Dedifferentiated amniotic fluid mesenchymal stem cell (primary cell): ENCODE measurements around the gene SAMD4A.
A peak's percentile ranks its signal among the peaks of the same experiment; 100 is the strongest.

Source experiments
- DNase-seq: peaks from one replicate; pipeline ENCODE4 v3.0.0-alpha.2; 2016; ENCODE audit errors: extremely low spot score

Gene SAMD4A

DNA sequence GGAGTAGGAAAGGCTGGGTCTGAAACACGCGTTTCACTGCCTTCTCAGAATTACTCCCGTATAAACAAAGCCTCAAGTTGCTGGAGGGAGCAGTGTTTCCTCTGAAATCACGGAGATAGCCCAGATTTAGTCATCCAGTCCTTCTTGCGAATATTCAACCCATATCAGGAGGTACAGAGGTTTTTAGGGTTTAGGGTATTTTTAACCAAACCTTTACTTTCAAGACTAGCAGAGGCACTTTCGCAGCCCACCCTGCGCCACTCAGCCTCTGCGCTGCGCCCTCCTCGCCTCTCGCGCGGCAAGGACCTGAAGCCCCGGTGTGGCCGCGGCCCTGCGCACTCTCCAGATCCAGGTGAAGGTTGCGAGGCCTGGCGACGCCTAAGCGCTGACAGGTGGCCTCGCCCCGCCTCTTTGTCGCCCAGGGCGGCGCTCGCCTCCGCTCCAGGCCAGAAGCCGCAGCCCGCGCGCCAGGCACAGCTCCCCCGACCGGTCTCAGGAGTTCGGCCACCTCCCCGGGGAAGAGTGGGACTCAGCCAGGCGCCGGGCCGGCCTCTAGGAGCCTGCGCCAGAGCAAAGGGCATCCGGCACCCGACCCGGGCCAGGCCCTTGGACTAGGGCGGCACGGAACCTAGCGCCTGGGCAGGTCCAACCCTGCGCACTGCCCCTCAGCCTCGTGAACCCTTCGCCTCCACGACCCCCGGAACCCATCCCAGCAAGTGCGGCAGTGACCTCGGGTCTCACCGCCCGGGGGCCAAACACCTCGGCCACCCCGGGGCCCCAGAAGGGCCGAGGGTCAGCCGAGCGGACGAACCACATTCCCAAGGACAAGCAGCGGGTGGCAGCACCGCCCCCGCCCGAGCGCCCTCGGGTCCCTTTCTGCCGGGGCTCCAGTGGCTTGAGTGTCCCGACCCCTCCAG is 1.8 kb upstream of the SAMD4A start:
- peak; percentile 79 for DNase-seq

GRCh38 chr14:54565785-54566409 is 1.0 kb upstream of the SAMD4A start:
- DNase-seq = peak; percentile 93

DNA sequence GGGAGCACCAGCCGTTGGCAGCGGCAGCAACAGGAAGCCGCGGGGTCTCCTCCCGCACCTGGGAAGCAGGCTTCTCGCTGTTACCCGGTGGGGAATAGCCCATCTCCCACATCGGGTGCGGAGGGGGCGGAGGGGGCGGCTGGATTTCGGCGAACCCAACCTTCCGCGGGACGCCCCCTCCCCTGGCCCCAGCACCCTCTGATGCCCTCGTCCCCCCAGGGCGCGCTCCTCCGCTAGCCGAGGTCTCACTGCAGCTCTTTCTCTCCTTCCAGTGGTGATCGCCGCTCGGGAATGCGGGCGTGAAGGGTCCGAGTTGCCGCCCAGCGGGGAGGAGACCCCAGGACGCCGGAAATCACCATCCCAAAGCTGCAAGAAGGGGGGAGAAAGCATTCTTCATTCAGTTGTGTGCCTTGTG is 303 bp downstream of the SAMD4A start:
- no peak for DNase-seq

GRCh38 chr14:54567639-54568561 is 972 bp downstream of the SAMD4A start:
- peak; percentile 34 for DNase-seq

DNA sequence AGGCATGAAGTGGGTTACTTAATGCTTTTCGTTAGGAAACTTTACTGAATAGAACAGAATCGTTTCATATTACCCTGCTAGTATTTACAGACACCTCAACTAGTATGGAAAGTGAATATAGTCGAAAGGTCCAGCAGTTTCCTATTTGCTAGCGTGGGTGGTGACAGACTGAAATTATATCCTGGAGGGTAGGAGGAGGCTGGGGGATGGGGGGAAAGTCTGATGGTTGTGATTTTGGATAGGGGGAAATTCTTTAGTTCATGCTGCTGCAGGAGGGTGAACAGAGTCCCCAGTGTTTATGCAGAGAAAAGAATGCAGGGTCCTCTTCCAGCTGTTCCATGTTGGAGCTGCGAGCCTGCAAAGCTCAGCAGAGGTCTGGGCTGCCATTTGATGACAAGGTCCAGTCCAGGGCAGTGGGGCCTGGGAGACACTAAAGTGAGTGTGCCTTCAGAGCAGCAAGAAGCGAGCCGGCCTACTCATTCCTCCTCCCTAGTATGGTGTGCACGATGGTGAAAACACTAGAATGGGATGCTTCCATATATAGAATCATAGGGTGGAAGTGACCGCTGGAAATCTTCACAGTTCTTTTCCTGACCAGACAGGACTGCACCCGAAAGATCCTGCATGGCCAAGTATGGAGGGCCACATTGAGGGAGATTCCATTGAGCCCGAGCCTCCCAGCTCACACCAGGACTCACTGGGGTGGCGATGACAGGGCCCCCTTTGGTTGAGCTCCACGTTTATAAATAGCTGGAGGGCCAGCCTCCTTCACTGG is 2.1 kb downstream of the SAMD4A start:
- peak; percentile 26 for DNase-seq

DNA sequence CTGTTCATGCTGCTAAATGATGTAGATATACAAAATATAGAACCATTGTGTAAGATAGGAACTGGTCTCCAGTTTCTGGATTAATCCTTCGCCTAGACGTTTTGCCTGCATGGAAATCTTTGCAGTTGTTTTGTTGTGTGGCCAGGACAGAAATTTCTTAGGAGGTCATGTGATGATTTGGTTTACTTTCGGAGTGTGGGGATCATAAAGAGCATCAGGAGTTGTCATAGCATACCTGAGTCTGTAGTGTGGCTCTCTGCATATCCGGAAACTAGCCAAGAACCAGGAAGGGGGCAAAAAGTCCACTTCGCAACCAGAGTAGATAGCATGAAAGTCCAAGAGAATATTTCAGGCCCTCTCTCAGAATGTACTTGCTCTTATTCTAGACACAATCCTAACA is 3.1 kb downstream of the SAMD4A start:
- no peak for DNase-seq

- peak; percentile 76 for DNase-seq
Observed at GRCh38 chr14:54570631-54571415, 3.9 kb downstream of the SAMD4A start.

- DNase-seq = no peak
Observed at GRCh38 chr14:54572316-54572715, 5.4 kb downstream of the SAMD4A start.

DNA sequence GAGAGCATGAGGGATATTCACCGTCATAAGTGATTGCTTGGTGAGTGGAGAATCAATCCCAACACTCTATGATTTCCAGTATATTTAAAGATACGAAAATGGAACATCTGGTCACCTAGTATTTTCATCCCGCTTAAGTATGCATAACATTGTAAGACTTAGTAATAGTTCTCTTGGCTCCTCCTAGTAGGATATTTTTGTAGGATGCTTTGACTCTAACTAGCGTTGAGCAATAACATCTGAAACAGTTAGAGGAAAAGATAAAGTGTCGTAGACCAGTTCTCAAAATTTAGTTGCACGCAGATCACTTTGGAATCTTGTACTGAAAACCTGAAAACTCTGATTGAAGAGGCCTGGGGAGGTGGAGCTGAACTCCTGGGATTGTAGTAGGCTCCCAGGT is 7.6 kb downstream of the SAMD4A start:
- DNase-seq = no peak

GRCh38 chr14:54577494-54577893 is 10.6 kb downstream of the SAMD4A start:
- DNase-seq = no peak

- DNase-seq = no peak
Observed at GRCh38 chr14:54577977-54578376, 11.0 kb downstream of the SAMD4A start.

DNA sequence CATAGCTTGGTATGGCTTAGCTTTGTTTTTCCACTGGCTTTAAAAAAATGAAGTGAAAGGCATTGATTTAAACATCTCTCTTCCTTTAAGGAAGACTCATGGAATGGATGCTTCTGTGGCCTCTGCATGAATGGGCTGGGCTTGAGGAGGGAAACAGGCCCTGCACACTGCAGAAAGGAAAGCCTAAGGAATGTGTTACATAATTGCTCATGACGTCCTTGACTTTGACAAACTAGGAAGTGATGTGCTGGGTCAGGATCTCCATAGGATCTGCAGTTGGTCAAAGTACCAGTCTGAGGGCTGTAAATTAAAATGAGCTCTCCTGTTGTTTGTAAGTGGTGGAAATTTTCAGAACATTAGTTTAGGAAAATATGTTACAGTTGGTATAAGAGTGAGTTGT is 12.7 kb downstream of the SAMD4A start:
- DNase-seq = no peak

- DNase-seq = no peak
Observed at GRCh38 chr14:54580933-54581332, 14.0 kb downstream of the SAMD4A start.

GRCh38 chr14:54582334-54582733 is 15.4 kb downstream of the SAMD4A start:
- no peak for DNase-seq

DNA sequence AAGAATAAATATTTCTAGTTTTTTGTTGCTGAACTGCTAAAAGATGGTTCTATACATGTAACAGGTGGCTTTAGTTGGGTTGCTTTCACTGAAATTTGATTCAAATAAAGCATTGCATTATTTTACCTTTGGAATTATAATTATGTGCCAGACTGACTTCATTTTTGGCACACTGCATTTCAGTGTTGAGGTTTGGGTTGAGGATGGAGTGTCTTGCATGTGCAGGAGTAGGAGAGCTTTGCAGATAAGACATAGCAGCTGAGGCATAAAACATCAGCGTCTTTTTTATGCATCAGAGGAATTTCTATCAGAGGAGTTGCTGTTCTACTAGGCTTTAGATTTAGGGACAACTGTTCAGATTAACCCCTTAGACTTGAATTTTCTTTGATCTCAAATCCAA is 17.2 kb downstream of the SAMD4A start:
- DNase-seq = no peak

- DNase-seq = no peak
Observed at GRCh38 chr14:54585214-54585613, 18.3 kb downstream of the SAMD4A start.

DNA sequence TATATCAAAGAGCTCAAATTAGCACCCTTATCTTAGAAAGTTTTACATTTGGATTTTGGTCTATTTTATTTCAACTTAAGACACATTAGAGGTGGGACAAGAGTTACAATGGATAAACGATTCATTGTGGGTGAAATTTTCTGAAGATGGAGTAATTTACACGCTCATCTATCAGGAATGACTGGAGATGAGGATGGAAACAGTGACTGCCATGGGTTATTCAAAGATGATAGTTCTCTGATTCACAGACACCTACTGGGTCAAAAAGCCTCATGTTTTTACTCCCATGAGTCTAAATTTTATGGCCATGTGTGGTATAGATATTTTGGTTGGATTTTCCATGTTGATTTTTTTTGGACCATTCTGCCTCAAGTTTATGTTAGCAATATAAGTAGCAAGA is 22.1 kb downstream of the SAMD4A start:
- DNase-seq = no peak

- no peak for DNase-seq
Observed at GRCh38 chr14:54589843-54590242, 22.9 kb downstream of the SAMD4A start.

- DNase-seq = no peak
Observed at GRCh38 chr14:54590481-54590880, 23.6 kb downstream of the SAMD4A start.

GRCh38 chr14:54591461-54591860 is 24.5 kb downstream of the SAMD4A start:
- peak; percentile 47 for DNase-seq

GRCh38 chr14:54591866-54592265 is 24.9 kb downstream of the SAMD4A start:
- DNase-seq = no peak
